GM21576 (cell line): Measurements from ENCODE around the gene CASP5.

Experiments
- ATAC-seq: cut with Tn5 transposase; IDR thresholded peaks from one replicate; pipeline ENCODE4 v1.9.1; 2021; ENCODE audit warnings: mild to moderate bottlenecking, moderate library complexity; ENCODE audit not compliant: unreplicated experiment

The CASP5 gene

GRCh38 chr11:104968856-104969776 is 53.9 kb downstream of the CASP5 start:
- ATAC-seq = no peak

GRCh38 chr11:104968355-104968855 is 54.6 kb downstream of the CASP5 start, which contains the start of gene CASP4:
Gene CASP4 (minus strand): TSS chr11:104968574. CDS start chr11:104968525, 49 bp downstream.
- ATAC-seq = peak; percentile 88

GRCh38 chr11:104967534-104968354 is 55.2 kb downstream of the CASP5 start:
- no peak for ATAC-seq

GRCh38 chr11:104965735-104966134 is 57.2 kb downstream of the CASP5 start:
- no peak for ATAC-seq

GRCh38 chr11:104964247-104964646 is 58.7 kb downstream of the CASP5 start:
- ATAC-seq = no peak

GRCh38 chr11:104962852-104963251 is 60.1 kb downstream of the CASP5 start:
- ATAC-seq = no peak

- ATAC-seq = no peak
Measured at GRCh38 chr11:104957280-104957679, 65.7 kb downstream of the CASP5 start.

GRCh38 chr11:104956528-104956927 is 66.4 kb downstream of the CASP5 start:
- no peak for ATAC-seq

- peak; percentile 89 for ATAC-seq
Measured at GRCh38 chr11:104946907-104947306, 76.1 kb downstream of the CASP5 start.
